NOMO-1 (cell line): Measurements from ENCODE around the gene EPGN.

Experiments used
- DNase-seq, 2 experiments: peaks; one replicate each; lab custom pipeline; 2025; ENCODE audit not compliant: unreplicated experiment in 2 of 2; lab: John Stamatoyannopoulos, UW

The EPGN gene, protein sequence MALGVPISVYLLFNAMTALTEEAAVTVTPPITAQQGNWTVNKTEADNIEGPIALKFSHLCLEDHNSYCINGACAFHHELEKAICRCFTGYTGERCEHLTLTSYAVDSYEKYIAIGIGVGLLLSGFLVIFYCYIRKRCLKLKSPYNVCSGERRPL

GRCh38 chr4:74308215-74308614, at the start of gene EPGN:
Gene EPGN (plus strand): TSS chr4:74308470. CDS start chr4:74308534, 64 bp downstream.
- no peak for DNase-seq

DNA sequence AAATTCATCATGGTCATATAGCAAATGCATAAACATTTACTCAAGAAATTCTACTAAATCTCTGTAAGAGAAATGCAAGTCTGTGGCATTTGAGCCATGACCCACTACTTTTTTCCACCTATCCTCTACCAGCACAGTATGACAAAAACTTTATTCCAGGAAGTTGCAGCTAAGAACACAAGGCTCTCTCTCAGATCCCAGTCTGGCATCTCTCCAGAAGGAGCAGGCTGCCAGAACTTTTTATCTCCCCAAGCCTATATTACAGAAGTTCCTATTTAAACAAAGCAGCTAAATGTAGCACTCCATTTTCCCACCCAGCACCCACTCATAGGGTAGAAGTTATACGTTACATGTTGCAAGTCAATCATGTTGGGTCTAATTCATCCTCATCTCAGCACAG, 49.3 kb upstream of the EPGN start:
- no peak for DNase-seq

DNA sequence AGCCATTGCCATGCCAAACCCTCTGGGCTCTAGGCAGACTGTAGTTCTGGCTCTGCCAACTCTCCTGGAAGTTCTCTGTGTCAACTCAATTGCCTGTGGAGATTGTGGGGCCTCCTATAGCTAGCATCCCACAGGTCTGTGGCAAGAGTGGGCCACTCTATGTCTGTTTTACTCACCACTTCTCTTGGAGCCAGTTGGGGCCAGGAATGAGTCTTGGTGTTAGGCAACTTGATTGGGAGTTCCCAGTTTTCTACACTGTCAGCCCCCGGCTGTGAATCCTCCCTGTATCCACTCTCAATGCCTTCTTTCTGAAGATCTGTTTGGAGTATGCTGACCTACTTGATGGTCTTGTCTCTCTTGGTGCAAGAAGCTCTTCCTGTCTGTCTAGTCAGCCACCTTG, 48.2 kb upstream of the EPGN start:
- no peak for DNase-seq

GRCh38 chr4:74262522-74262921, 45.7 kb upstream of the EPGN start:
- no peak for DNase-seq

GRCh38 chr4:74263551-74263950, 44.7 kb upstream of the EPGN start:
- no peak for DNase-seq

- DNase-seq, result no peak
These were observed 42.2 kb upstream of the EPGN start for GRCh38 chr4:74266081-74266480.

- DNase-seq, result no peak
These were observed 40.2 kb upstream of the EPGN start for GRCh38 chr4:74267998-74268606.

- DNase-seq, result no peak
These were observed 39.6 kb upstream of the EPGN start for GRCh38 chr4:74268643-74269042.

DNA sequence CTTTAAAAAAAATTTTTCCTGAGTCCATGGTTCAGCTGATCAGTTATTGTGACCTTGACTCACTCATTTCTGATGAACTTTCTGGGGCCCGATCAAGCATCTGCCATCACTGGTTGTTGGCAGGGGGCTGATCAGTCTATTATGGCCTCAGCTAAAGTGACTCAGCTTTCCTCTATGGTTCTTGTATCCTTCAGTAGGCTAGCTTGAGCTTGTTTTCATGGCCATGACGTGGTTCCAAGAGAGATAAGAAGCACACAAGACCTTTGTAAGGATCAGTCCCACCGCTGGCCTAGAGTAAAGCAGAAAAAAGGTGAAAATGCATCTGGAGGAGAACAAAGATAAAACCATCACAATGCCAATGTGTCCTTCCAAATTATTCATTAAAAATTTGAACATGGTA, 29.8 kb upstream of the EPGN start:
- no peak for DNase-seq

DNA sequence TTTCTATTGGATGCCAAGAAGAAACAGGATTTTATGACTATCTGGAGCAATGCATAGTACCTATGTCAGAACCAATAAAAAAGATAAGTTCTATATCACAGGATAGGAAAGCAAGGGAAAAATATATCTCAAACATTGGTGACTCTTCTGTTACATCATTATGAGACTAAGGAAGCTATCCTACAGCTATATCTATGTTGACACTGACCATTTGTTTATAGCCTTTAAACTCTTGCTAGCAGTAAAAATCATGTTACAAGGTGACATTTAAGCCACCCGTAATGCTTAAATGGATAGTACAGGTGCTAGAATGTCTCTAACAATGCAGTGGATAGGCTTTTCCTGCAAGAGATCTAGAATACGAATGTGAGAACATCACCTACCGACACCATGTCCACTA, 28.6 kb upstream of the EPGN start:
- no peak for DNase-seq

DNA sequence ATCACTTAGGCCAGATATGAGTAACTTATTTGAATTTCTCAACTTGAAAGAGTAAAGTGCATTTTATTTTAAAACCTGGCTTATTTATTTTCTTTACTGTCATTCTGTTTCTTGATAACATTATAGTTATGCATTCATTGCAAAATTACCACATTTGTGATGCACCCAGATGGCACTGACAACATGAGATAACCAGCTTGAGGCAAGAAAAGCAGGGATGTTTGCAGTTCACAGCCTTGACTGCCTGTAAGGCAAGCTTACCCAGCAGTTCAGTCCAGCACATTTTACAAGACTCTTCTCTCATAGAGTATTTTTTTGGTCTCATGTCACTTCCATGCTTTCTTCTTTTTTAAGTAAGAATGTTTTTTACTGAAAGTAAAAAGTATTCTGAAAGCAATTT, 25.3 kb upstream of the EPGN start:
- no peak for DNase-seq

GRCh38 chr4:74283614-74284013, 24.7 kb upstream of the EPGN start:
- no peak for DNase-seq

- DNase-seq, result no peak
These were observed 24.2 kb upstream of the EPGN start for GRCh38 chr4:74284053-74284452.

DNA sequence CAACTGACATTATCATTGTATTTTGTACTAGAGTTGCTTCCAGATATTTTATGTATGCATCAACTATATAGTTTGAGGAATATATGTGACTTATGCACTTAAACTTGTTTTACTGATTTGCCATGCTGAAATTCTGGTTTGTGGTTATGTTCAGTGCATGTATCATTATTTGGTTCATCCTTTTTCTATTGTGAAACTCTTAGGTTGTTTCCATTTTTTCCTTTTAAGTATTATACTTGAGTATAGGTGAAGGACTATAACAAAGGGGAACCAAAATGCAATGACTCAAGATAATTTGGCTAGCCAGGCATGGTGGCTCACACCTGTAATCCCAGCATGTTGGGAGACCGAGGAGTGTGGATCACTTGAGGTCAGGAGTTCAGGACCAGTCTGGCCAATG, 21.1 kb upstream of the EPGN start:
- DNase-seq, result no peak

- no peak for DNase-seq
These were observed 20.5 kb upstream of the EPGN start for GRCh38 chr4:74287791-74288190.

DNA sequence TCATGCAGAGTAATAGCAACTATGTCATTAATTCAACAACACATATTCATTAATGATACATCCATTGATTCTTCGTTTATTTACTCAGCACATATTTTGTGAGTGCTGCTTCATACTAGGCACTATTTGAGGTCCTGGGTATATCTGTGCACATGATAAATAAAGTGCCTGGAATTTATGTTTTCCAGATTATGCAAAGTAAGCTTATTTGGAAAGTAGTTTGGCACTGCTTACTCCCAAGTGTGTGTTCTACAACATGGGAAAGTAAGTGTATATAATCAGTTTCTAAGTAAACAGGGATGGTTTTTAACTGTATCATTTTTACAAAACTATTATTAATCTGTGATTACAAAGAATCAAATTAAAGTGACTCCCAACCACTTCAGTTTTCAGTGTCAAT, 16.8 kb upstream of the EPGN start:
- DNase-seq, result no peak

DNA sequence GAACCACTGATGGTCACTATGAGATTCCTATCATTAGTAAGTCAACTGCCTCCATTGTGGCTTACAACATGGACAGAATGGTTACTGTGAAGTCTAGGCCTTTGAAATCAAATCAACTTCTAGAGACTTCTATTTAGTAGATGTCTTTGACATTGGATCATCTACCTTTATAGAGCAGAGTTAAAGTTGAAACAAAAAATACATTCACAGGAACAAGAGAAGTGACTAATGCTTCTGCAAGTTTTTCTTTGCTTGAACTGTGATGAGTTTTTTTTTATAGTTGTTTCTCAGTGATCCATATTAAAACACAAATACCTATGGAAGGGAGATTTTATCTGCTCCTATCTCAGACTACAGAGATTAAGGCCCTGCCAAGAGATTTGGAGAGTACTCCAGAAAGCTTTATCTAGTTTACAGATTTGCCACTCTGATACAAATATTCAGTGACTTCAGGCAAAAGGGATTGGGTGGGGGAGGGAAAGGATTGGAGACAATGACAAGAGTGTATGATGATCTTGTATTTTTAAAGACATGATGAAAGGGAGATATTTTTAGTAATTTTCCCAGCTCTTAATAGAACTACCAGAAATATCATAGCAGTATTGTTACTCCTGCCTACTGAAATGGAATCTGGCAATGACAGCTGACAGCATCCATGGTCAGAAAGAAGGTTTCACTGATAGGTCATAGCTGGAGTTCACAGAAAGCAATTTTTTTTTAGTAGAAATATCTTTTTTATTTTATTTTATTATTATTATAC, 16.0 kb upstream of the EPGN start:
- no peak for DNase-seq

- DNase-seq, result no peak
These were observed 14.7 kb upstream of the EPGN start for GRCh38 chr4:74293558-74293957.

GRCh38 chr4:74294681-74295080, 13.6 kb upstream of the EPGN start:
- DNase-seq, result no peak

- no peak for DNase-seq
These were observed 10.7 kb upstream of the EPGN start for GRCh38 chr4:74297539-74297938.

GRCh38 chr4:74304095-74304625, 4.1 kb upstream of the EPGN start:
- DNase-seq, result no peak

DNA sequence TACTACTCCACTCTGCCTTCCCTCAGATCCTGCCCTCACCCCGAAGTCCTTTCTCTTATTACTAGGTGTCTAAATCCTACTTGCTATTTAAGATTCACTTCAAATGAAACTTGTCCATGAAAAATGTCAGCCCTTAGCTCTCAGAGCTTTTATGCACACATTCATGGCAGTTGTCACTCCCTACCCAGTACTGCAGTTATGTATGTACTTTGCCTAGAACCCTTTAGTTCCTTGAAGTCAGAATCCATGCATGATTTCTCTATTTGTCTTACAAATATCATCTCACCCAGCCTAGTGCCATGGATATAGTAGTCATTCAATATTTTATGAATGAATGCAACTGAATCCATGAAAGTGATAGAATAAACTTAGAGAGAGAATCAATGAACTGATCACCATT, 3.3 kb upstream of the EPGN start:
- no peak for DNase-seq
